Stimulated activated CD4-positive, alpha-beta T cell treated with anti-CD3 and anti-CD28 coated beads, Interleukin-15, amount 100 ng/mL, for 48 hours (primary cell): Measurements from ENCODE around the gene TMEM80.

Experiments
- DNase-seq, 2 donors: peaks; one replicate each; pipeline ENCODE4 v3.0.0-alpha.2; 2020; ENCODE audit warnings: low read depth in 2 of 2

The TMEM80 gene

DNA sequence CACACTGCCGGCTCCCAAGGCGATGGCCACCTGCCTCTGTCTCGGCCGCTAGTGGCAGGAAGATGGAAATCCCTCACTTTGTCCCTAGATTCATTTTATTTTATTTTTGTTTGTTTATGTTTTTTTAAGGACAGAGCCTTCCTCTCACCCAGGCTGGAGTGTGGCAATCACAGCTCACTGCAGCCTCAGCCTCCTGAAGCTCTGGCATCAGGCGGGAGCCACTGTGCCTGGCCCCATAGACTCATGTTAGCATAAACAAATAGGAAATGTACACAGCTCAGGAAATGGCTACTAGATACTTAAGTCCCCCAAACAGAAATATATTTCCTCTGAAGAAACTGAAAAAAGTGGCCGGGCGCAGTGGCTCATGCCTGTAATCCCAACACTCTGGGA is 3.5 kb downstream of the TMEM80 start:
- no peak for DNase-seq

DNA sequence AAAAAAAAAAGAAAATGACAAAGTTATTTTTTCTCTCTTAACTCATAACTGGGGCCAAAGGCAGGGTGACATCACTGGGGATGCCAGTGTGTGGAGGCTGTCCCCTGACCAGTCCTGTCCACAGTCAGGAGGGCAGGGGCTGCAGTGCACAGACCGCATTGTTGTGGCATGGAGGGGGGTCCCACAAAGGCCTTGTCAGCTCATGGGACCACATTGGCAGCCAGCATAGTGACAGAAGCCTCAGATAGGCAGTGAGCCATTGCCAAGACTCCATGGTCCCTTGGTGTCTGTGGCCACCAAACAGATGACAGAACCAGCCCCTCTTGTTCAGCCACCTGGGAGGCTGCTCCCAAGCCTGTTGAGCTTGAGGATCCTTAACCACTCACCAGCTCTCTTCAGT is 4.1 kb downstream of the TMEM80 start:
- no peak for DNase-seq

DNA sequence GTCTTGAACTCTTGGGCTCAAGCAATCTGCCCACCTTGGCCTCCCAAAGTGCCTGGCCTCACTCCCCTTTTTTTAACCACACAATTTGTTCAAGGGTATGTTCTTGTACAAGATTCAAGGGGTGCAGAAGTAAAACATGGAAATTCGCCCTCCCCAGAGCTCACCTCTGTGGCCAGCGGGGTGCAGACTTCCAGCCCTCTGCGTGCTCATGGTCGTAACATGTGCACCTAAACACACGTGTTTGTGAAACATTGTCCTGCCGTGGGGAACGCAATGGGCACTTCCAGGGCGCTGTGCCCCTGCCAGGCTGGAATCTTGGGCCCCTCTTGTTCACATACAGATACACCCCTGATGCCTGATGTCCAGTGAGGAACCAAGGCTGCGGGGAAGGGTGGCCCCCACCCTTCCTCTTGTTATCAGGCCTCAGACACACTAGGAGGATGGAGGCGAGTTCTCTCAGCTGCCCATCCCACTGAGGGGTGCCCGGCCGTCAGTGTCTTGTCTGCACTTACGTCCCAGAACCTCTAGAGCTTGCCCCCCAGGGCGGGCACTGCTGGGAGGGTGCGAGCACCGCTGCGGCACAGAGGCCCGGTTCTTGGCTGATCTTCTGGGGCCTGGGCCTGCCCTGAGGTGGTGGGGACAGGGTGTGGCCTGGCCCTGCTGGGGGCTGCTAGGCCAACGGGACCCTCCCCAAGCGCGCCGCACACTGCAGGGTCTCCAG is 6.3 kb downstream of the TMEM80 start:
- no peak for DNase-seq

DNA sequence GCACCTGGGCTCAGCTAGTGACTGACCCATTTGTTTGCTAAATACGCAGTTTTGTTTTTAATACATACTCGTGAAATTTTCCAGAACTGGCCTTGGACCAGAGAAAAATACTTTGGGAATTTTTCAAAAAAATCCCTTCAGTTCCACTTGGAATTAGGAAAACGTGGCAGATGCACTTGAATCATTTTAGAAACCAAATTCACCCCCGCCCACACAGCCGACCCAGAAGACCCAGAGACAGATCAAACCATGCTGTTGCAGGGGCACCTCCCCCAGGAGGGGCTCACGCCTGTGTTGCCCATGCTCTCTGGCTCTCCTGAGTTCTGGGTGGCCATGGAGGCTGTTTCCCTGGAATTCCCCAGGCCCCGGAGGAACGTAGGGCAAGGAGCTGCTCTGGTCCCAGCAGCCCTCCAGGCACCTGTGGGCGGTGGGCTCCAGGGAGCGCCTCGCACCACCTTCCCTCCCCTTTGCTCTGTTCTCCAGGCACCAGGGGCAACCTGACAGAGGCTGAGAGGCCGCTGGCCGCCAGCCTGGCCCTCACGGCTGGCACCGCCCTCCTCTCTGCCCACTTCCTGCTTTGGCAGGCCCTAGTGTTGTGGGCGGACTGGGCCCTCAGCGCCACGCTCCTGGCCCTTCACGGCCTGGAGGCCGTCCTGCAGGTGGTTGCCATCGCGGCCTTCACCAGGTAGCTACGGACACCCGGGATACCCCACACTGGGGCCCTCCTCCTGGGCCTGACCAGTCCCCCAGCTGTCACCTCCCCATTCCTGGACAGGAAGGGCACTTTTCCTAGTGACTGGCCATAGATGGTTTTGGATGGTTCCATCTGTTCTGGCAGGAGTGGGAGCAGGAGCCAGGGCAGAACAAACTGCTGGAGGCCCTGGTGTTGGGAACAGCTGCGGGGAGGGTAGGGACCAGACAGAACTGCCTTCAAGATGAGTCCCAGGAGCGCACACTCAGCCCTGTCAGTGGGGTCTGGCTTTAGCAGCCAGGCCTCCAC is 7.1 kb downstream of the TMEM80 start:
- no peak for DNase-seq

DNA sequence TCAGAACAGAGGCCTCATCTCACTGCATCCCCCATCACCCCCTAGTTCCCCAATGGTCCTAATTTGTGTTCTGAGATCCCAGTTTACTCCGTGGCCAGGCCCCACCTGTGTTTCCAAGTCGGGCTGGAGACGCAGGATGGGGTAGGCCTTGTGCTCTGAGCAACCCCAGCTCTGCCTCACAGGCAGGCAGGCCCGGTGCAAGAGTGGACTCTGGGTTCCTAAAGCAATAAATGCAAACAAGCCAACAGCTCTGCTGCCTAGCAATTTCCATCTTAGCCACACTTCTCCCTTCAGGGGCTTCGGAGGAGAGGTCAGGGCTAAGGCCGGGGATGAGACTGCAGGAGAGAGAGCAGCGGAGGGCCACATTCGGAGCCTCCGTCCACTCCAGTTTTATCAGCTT is 7.9 kb downstream of the TMEM80 start:
- DNase-seq: no peak

DNA sequence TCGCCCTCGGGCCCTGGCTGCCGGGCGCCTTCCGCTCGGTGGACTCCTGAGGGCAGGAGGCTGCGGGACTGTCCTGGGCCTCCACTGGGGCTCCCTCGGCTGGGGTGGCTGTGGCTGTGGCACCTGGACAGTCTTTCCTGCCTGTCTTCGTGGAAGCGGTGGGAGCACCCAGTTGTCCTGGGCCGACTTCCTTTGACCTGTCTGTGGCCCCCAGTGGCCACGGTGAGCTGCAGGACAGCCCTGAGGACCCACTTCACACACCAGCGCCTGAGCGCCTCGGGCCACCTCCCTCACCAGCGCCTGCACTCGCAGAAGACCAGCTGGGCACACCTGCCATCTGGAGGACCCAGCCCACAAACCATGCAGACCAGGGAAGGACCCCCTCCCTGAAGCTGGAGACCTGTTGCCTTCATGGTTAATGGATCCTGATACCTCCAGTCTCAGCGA is 8.6 kb downstream of the TMEM80 start:
- no peak for DNase-seq

DNA sequence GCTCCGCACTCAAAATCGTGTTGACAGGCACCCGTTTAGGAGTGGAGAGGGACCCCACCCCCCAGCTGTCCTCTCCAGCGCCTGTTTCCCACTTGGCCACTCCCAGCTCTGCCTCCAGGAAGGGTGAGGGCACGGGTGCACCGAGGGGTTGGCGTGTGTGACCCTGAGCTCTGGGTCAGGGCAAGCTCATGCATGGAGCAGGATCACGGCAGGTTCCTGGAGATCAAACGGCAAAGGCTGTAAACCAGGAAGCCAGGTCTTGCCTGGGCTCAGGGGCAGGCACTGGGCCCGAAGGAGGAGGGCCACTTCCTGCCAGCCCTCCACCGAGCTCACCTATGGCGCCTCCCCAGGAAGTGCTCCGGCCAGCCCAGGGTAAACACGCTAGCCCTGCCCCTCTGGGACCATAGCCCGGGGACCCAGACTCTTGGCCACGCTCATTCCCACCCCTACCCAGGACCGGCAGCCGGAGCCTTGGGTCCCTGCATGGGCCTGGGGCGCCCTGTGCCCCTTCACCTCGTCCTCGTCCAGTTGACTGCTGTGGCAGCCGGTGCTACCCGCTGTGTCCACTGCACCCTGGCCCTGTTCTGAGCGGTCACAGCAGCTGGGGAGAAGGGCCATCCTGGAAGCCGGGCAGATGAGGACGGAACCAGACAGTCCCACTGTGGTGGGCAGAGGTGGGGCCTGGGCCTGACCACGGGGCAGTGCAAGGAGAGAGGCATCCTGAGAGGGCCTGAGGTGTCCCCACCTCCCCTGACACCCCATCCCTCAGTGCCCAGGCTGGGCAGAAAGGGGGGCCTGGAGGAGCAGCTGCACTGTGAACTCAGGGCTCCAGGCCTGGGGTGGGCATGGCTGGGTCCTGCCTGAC is 9.4 kb downstream of the TMEM80 start:
- no peak for DNase-seq

DNA sequence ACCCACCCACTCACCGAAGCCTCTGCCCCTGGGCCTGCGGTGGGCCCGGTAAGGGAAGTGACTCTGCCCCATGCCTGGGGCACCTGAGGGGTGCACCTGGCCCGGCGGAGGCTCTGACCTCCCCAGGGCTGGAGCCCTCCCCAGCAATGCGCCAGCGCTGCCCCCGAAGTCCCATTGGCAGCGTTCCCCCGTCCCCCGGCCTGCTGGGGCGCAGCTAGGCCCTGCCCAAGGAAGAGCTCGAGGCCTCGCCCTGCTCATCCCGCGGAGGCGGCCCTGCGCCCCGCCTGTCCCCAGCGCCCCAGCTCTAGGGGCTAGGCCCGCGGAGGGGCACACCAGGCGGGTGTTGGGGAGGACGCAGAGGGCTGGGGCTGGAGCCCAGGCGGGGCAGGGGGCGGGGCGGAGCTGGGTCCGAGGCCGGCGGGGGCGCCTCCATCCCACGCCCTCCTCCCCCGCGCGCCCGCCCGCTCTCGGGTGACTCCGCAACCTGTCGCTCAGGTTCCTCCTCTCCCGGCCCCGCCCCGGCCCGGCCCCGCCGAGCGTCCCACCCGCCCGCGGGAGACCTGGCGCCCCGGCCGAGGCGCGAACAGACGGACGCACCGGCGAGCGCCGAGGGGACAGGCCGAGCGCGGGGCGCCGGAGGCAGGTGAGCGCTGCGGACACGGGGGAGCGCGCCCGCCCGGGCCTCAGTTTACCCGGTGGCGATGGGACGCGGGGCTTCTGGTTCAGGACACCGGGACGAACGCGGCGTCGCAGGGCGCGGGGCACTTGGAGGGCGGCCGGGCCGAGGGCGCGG is 10.2 kb downstream of the TMEM80 start, which contains the start of gene EPS8L2:
Gene EPS8L2, plus strand, starts transcription at position 586 of the 793 bp plus-strand sequence. CDS start 3,177 bp downstream, outside the sequence.
- DNase-seq: no peak

DNA sequence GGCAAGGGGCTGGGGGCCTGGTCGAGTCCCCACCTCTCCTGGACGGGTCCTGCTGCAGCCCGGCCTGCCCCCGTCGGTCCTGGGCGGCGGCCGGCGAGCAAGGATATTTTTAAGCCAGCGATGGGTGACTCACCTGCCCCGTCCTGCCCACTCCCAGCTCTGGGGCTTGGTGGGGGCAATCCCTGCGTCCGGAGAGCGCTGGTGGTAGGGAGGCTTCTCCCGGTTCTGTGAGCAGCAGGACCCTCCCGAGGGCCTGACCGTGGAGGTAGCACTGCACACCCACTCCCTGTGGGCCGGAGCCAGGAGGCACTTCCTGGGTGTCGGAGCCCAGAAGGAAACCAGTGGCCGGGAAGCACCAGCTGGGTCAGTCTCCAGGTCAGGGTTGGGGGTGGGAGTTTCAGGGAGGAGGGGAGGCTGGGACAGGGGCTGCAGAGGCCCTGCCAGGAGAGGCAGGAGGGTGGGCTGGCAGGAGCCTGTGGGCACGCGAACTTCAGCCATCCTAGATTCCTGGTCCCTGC is 10.9 kb downstream of the TMEM80 start:
- no peak for DNase-seq

DNA sequence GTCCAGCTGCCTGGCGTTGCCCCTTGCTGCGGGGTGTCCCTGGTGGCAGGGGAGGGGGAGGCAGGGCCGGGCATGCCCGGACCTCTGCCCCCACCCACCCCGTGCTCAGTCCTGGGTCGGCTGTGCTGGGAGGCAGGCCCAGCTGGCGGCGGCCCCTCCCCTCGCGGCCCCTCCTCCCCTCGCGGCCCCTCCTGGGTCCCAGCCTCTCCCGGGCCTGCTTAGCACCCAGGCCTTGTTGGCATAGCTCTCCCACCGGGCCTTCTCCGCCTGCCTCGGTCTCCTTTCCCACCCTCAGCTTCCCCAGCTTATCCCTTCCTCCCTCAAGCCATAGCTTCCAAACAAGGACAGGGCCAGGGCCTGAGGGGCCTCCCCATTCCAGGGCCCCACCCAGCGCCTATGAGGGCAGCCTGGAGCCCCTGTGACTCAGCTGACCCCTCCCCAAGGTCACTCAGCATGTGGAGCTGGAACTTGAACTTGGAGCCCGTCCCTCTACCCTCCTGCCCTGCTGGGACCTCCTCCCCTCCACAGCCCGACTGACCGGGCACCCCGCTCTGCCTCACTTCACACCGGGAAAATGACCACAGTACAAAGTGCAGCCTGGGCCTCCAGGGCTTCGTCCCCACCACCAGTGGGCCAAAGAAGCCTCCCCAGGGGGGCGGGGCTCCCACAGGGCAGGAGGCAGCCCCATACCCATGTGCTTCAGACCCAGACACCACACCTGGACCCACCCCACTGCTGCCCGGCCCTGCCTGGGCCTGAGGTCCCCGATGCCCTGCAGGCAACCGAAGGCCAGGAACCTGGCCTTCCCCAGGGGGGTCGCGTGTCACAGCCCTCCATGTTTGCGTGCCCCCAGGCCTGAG is 11.6 kb downstream of the TMEM80 start:
- no peak for DNase-seq

DNA sequence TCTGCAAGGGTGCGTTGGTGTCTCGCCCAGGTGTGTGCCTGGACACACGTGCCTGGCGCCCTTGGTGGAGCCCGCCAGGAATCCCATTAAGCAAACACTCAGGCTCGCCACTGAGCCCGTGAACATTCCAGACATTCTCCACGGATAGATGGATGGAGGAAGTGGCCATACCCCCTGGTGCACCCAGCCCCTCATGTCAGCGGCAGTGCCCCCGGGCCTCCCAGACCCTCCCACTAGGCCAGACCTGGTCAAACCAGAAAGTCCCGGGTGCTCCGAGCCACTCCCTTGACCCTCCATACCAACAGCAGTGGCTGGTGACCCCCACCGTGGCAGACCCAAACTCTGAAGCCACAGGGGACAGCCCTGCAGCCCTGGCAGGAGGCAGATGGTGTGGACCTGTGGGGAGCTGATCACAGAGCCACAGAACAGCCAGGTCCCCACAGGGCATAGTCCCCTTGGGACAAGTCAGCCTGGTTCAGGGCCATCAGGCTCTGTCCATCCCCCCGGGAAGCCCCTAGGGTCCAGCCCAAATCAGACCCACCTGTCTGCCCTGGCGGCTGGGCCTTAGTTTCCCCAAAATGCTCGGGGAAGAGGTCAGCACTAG is 12.3 kb downstream of the TMEM80 start:
- no peak for DNase-seq

DNA sequence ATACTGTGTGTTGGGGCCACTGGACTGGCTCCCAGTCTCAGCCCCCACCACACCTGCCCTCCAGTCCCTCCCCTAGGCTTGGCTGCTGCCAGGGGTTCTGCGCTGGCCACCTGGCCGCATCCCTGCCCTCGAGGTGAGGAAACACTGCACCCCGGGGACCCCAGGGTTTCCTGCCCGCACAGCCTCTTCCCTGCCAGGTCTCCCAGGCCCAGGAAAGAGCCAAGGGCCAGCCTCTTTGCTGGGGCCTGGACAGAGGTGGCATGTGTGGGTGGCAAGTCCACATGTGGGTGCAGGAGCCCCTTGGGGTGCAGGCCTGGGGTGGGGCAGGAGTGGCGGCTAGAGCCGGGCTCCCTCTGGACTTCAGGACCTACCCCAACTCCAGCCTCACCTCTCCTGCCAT is 12.9 kb downstream of the TMEM80 start:
- DNase-seq: no peak

DNA sequence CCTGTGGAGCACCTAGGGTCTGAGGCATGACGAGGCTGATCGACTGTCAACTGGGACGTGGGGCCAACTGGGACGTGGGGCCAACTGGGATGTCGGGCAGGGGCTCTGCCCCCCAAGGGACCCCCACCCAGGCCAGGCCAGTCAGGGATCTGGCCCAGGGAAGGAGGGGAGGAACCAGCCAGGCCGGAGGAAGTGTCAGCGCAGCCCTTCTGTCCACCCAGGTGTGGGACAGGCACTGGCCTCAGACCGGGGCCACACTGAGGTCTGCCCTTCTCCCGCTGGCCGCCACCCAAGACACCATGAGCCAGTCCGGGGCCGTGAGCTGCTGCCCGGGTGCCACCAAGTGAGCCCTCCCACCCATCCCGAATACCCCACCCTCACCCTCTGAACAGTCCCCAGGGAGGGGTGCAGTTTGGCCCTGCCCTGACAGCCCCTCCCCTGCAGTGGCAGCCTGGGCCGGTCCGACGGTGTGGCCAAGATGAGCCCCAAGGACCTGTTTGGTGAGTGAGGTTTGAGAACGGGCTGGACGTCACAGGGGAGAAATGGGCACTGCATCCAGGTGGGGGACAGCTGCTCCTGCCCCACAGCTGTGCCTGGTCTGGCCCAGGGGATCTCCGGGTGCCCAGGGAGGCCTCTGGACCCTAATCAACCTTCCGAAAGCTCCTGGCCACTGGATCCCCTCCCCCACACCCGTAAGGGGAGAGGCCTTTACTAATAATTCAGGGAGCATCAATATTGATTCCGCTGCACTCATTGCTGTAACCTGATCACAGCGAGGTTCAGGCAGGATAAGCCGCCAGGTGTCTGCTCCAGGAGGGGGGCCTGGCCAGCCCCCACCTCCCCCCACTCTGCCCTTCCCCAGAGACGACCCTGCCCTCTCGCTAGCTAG is 13.7 kb downstream of the TMEM80 start:
- no peak for DNase-seq

DNA sequence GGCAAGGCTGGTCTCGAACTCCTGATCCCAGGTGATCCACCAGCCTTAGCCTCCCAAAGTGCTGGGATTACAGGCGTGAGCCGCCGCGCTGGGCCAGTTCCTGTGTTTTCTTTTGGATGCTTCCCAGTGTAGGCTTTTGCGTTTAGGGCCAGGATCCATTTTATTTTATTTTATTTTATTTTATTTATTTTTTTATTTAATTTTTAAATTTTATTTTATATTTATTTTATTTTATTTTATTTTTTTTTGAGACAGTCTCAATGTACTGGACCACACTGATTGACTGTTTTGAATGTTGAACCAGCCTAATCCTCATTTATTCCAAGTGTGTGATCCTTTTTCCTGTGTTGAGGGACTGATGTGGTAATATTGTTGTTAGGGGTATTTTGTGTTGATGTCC is 18.8 kb downstream of the TMEM80 start:
- DNase-seq: no peak

DNA sequence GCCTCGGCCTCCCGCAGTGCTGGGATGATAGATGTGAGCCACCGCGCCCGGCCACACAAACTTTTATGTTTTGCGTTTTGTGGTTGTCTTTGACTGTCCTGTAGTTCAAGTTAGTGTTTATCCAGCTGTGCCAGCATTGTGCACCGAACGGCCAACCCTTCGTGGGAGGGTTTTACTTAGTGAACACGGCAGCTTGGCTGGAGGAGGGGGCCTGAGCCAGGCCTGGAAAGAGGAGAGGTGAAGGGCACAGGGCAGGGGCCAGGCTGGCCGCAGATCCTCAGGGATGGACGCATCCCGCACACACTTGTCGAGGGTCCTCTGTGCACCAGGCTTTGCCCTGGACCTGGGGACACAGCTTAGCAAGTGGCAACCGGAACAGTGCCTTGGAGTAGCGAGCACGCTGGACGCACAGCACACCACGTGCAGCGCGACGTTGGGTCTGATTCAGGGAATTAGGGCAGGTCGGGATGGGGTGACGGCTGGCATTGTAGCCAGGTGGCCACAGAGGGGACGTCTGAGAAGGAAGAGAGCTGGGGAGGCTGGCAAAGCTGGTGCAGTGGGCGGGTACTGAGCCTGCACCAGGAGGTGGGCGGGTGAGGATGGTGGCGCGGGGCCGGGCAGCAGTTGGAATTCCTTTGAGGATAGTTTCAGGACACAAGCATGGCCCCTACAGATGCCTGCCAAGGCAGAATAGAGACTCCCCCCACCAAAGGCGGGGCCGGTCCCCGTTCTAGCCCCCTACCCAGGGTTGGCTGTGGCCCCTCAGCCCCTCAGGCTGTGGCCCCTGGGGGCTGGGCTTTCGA is 23.8 kb downstream of the TMEM80 start:
- DNase-seq: no peak

DNA sequence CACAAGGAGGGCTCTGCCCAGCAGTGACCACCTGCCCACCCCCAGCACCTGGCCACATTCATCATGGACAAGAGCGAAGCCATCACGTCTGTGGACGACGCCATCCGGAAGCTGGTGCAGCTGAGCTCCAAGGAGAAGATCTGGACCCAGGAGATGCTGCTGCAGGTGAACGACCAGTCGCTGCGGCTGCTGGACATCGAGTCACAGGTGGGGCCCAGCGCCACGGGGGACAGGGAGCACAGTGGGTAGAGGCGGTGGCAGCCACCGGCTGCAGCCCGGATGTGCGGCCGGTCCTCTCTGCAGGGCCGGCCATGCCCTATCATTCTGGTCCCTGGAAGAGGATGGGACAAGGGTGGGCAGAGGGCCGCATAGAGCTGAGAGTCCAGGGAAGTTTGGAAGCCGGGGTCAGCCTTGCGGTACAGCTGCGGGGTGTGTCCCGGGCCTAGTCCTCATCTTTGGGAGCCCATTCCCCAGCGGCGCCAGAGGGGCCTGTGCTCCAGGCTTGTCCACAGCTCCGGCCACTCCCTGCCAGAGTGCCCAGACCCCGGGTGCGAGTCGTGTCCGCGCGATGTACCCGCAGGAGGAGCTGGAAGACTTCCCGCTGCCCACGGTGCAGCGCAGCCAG is 24.5 kb downstream of the TMEM80 start:
- no peak for DNase-seq

DNA sequence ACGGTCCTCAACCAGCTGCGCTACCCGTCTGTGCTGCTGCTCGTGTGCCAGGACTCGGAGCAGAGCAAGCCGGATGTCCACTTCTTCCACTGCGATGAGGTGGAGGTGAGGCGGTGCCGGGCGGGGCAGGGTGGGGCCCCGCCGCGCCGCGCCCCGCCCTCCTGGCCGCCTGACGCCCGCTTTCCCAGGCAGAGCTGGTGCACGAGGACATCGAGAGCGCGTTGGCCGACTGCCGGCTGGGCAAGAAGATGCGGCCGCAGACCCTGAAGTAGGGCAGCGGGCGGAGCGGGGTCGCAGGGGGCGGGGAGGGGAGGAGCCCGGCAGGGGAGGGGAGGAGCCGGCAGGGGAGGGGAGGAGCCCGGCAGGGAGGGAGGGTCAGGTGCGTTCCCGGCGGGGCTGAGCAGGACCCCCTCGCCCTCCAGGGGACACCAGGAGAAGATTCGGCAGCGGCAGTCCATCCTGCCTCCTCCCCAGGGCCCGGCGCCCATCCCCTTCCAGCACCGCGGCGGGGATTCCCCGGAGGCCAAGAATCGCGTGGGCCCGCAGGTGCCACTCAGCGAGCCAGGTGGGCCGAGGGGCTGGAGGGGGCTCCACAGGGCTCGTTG is 25.1 kb downstream of the TMEM80 start:
- peak in 1 of 2 donors; percentile 50 for DNase-seq
